Keratinocyte (primary cell): Measurements from ENCODE around the gene BRPF1.

Experiments
- EZH2 ChIP-seq: IDR thresholded peaks from one replicate; pipeline ENCODE4 v1.6.1; 2012; ENCODE audit warnings: inconsistent platforms, mild to moderate bottlenecking, low read length, moderate library complexity
- TF ChIP-seq, protein P1 (sequence below), 3 experiments: IDR thresholded peaks in 1 of 3; conservative IDR thresholded peaks in 1 of 3; optimal IDR thresholded peaks in 1 of 3; 2 replicates in 2 of 3; 3 replicates in 1 of 3; pipeline versions ENCODE3 to v1.5.1; 2011; ENCODE audit warnings: low read length in 3 of 3, mild to moderate bottlenecking in 3 of 3, moderate library complexity in 2 of 3, control low read depth in 1 of 3, inconsistent platforms in 1 of 3; ENCODE audit not compliant: insufficient read depth in 2 of 3; ENCODE audit errors: extremely low read depth in 1 of 3

- TF ChIP-seq, protein P1, sequence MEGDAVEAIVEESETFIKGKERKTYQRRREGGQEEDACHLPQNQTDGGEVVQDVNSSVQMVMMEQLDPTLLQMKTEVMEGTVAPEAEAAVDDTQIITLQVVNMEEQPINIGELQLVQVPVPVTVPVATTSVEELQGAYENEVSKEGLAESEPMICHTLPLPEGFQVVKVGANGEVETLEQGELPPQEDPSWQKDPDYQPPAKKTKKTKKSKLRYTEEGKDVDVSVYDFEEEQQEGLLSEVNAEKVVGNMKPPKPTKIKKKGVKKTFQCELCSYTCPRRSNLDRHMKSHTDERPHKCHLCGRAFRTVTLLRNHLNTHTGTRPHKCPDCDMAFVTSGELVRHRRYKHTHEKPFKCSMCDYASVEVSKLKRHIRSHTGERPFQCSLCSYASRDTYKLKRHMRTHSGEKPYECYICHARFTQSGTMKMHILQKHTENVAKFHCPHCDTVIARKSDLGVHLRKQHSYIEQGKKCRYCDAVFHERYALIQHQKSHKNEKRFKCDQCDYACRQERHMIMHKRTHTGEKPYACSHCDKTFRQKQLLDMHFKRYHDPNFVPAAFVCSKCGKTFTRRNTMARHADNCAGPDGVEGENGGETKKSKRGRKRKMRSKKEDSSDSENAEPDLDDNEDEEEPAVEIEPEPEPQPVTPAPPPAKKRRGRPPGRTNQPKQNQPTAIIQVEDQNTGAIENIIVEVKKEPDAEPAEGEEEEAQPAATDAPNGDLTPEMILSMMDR (optimal IDR thresholded peaks at IDR 0.05 in 1 of 3, IDR thresholded peaks at IDR 0.05 in 1 of 3, conservative IDR thresholded peaks at IDR 0.05 in 1 of 3; ENCODE audit: extremely low read depth in 1 of 3, insufficient read depth in 2 of 3, low read length in 3 of 3), result no peak
- no peak for TF ChIP-seq EZH2
Measured at GRCh38 chr3:9736831-9737230, 5.3 kb downstream of the BRPF1 start.
